Kidney (tissue), 14 donors: ENCODE measurements around the gene ELFN2. TPM values are rescaled to one million over a fixed set of nuclear protein-coding genes. Genes with fewer than 3 reads are reported as not detected.
A peak's percentile ranks its signal among the peaks of the same experiment; 100 is the strongest.
"Not testable (repeated sequence)": the region's sequence is repeated elsewhere in the genome, so short reads cannot be mapped to it uniquely, and the experiment has no call there.

ENCODE experiments used
- DNase-seq, 5 donors: peaks; one replicate each; pipeline ENCODE4 v3.0.0-alpha.2; 2013 to 2020
- FAIRE-seq: peaks from 2 replicates; lab custom pipeline; 2012; peaks lifted over from hg19 to GRCh38; lab: Jason Lieb, UNC
- H3K27ac ChIP-seq, 2 donors: one replicate each; pipeline ENCODE4 v1.7.0; 2013; ENCODE audit warnings: low read depth in 2 of 2, low read length in 2 of 2, inconsistent platforms in 1 of 2
- H3K27me3 ChIP-seq: one replicate; pipeline ENCODE4 v1.7.1; 2013; ENCODE audit warnings: low read length, inconsistent platforms; ENCODE audit not compliant: control insufficient read depth, insufficient read depth
- H3K36me3 ChIP-seq, 3 donors: one replicate each; pipeline versions ENCODE4 v1.7.0 to v1.7.1; 2013; ENCODE audit warnings: low read length in 3 of 3, control low read depth in 1 of 3, inconsistent platforms in 1 of 3; ENCODE audit not compliant: insufficient read depth in 3 of 3, control insufficient read depth in 2 of 3
- H3K4me1 ChIP-seq, 3 donors: one replicate each; pipeline versions ENCODE4 v1.7.0 to v1.7.1; 2013; ENCODE audit warnings: low read length in 3 of 3, inconsistent platforms in 1 of 3, low read depth in 1 of 3; ENCODE audit not compliant: control insufficient read depth in 2 of 3, insufficient read depth in 2 of 3
- H3K4me3 ChIP-seq, 3 donors: one replicate each; pipeline versions ENCODE4 v1.7.0 to v1.8.1; 2013; ENCODE audit warnings: low read length in 3 of 3, control low read depth in 1 of 3, inconsistent platforms in 1 of 3
- H3K9ac ChIP-seq, 3 donors: one replicate each; pipeline versions ENCODE4 v1.7.0 to v1.7.1; 2013; ENCODE audit warnings: low read length in 3 of 3, control low read depth in 1 of 3, inconsistent platforms in 1 of 3
- H3K9me3 ChIP-seq, 3 donors: one replicate each; pipeline versions ENCODE4 v1.7.0 to v1.7.1; 2013; ENCODE audit warnings: low read length in 3 of 3, control low read depth in 1 of 3, inconsistent platforms in 1 of 3; ENCODE audit not compliant: control insufficient read depth in 2 of 3, insufficient read depth in 1 of 3
- CTCF ChIP-seq: IDR thresholded peaks from 3 replicates; pipeline ENCODE4 v1.5.1; 2012; ENCODE audit warnings: mild to moderate bottlenecking, moderate library complexity, borderline replicate concordance; ENCODE audit not compliant: insufficient read depth; ENCODE audit errors: extremely low read depth
- intact Hi-C: fragments of 100-400 bp; cut with DNase I; formaldehyde crosslinking; loops from one replicate; pipeline ENCODE4 v1.11.1; 2022
- polyA plus RNA-seq: library from polyadenylated mRNA; stranded (reverse); fragments of 350-450 nt; fragmentation: Illumina TruSeq; extraction: RNeasy Lipid Tissue Mini Kit (QIAGEN cat#74804); gene quantifications from one replicate; pipeline ENCODE4 v1.2.3, GENCODE V29; 2014; ENCODE audit warnings: low read depth, low replicate concordance; ENCODE audit not compliant: insufficient read depth
- total RNA-seq: library from RNA; stranded (reverse); fragmentation: NEBNext Ultra II Directional; extraction: Animal tissue kit (Norgen Biotek cat#: 25700); gene quantifications from one replicate; pipeline ENCODE4 v1.2.1, GENCODE V29; 2021
- donor health status: control.
- donor health status: control.
- donor health status: control.
- donor health status: control.
- donor health status: control.
- donor health status: DM: yes; HTN: yes; CAD: no.
- donor health status: Normal renal cell carcinoma (clear cell type).

The ELFN2 gene
- total and polyA plus RNA-seq, 2 donors from 2014 or later = 0.19 to 4.6 TPM

GRCh38 chr22:37330200-37331033, 96.9 kb downstream of the ELFN2 start:
- DNase-seq = peak in 4 of 5 donors; percentile 88 to 93 (median 92)
- Histone ChIP-seq H3K27ac (no peak overlapping the region), H3K36me3 (no peaks in the 10 kb centered on the region), H3K4me3 (peak overlapping the region in 2 of 3 donors; percentile 34 to 49), H3K9ac (no peak overlapping the region), H3K27me3 (peaks cover 12% of the 10 kb centered on the region), H3K4me1 (peaks cover 0 to 8% (median 6%) of the 10 kb centered on the region in 3 donors), H3K9me3 (no peaks in the 10 kb centered on the region)
- FAIRE-seq = no peak
- no peak for TF ChIP-seq CTCF
- intact Hi-C loops = no loop called here

- H3K4me3 ChIP-seq = no peak overlapping the region
- peaks cover 0 to 8% (median 6%) of the 10 kb centered on the region in 3 donors for H3K4me1 ChIP-seq
- no peak overlapping the region for H3K27ac ChIP-seq
- no peaks in the 10 kb centered on the region for H3K36me3 ChIP-seq
- no peak for DNase-seq
- intact Hi-C loops = no loop called here
- no peak for TF ChIP-seq CTCF
- peaks cover 15% of the 10 kb centered on the region for H3K27me3 ChIP-seq
- no peaks in the 10 kb centered on the region for H3K9me3 ChIP-seq
- no peak overlapping the region for H3K9ac ChIP-seq
- FAIRE-seq = no peak
Measured at GRCh38 chr22:37329238-37330140, 97.8 kb downstream of the ELFN2 start.

GRCh38 chr22:37328538-37329237, 98.6 kb downstream of the ELFN2 start:
- peaks cover 18% of the 10 kb centered on the region for H3K27me3 ChIP-seq
- H3K36me3 ChIP-seq, DNase-seq, H3K4me3 ChIP-seq, H3K9ac ChIP-seq, FAIRE-seq, H3K9me3 ChIP-seq, H3K4me1 ChIP-seq, intact Hi-C loops, H3K27ac ChIP-seq: not testable (repeated sequence)
